ENCODE results near the gene RPL39. TPM values are rescaled to one million over a fixed set of nuclear protein-coding genes. Genes with fewer than 3 reads are reported as not detected.
"Not testable (repeated sequence)": the region's sequence is repeated elsewhere in the genome, so short reads cannot be mapped to it uniquely, and the experiment has no call there.

The RPL39 gene
- total RNA-seq, result 1,000 to 10,000 TPM; 2,066 to 6,085 (median 2,614) TPM

- intact Hi-C loops (cut with DNase I; ENCODE audit: low total_unique reads), result no loop called here
- peak in 1 of 2 donors; percentile 37 for TF ChIP-seq POLR2A (IDR thresholded peaks at IDR 0.05)
- TF ChIP-seq CTCF (IDR thresholded peaks at IDR 0.05), result no peak
Observed at GRCh38 chrX:119791437-119792231, at the start of gene RPL39. Gene RPL39 (minus strand): TSS chrX:119791630. CDS start chrX:119791576, 54 bp downstream.

DNA sequence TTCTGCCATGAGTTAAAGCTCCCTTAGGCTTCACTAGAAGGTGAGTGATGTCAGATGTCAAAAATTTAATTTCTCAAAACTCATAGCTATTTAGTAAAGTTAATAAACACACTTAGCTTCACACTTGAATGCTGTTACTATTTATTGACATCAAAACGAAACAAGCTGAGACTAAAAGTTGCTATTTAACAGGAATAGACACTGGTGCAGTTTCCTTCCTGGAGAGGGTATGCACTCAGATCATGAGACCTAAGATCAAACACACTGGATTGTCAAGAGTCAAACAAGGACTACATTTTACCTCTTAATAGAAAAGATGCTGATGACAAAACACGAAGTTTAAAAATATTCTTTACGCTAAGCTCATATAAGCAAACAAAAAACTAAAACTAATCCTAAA, 42.5 kb upstream of the RPL39 start:
- TF ChIP-seq CTCF (IDR thresholded peaks at IDR 0.05) (no peak), POLR2A (IDR thresholded peaks at IDR 0.05) (no peak)
- WGBS, 2 donors, result 75 to 84% methylated on average over 3 of the region's 3 CpGs
- intact Hi-C loops (cut with DNase I; ENCODE audit: low total_unique reads), result no loop called here
- DNase-seq (ENCODE audit: low spot score in 2 of 2), result no peak
- H3K4me3 ChIP-seq (ENCODE audit: low read depth, poor library complexity, severe bottlenecking), result no peak overlapping the region

More at GRCh38 chrX:119791437-119792231, at the start of gene RPL39:
- 0 to 41% methylated on average over 51 to 58 of the region's 58 CpGs for WGBS, 2 donors
- peak; percentile 83 to 96 for DNase-seq (ENCODE audit: low spot score in 2 of 2)
- H3K4me3 ChIP-seq (ENCODE audit: low read depth, poor library complexity, severe bottlenecking), result peak within 1 kb of the TSS; percentile 48

- intact Hi-C loops (cut with DNase I; ENCODE audit: low total_unique reads), result no loop called here
- TF ChIP-seq CTCF (IDR thresholded peaks at IDR 0.05) (no peak), POLR2A (IDR thresholded peaks at IDR 0.05) (no peak)
- no peak for DNase-seq (ENCODE audit: low spot score in 2 of 2)
- WGBS, 2 donors, result 89 to 93% methylated on average over 5 of the region's 5 CpGs
- no peak overlapping the region for H3K4me3 ChIP-seq (ENCODE audit: low read depth, poor library complexity, severe bottlenecking)
Observed at GRCh38 chrX:119828446-119828845, 37.0 kb upstream of the RPL39 start.

- WGBS, 2 donors, result 63 to 64% methylated on average over 7 of the region's 7 CpGs
Observed at GRCh38 chrX:119826399-119826959, 35.0 kb upstream of the RPL39 start.

DNA sequence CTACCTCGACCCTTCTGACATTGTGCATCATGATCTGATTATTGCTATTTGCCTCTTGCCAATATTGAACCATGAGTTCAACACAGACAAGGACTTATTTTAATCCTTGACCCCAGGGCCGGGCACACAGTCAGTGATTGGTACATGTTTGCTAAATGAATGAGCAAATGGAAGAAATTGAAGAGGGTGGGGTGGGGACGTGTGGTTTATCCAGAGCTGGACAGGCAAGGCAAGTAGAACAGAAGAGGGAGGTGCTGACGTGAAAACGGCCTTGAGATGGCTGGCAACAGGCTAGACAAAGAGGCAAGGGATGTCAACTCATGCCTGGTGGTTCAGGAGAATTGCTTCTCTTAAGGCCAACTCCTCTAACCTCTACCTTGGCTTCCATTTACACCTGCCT, 32.8 kb upstream of the RPL39 start:
- DNase-seq (ENCODE audit: low spot score in 2 of 2); H3K4me3 ChIP-seq (ENCODE audit: low read depth, poor library complexity, severe bottlenecking); intact Hi-C loops (cut with DNase I; ENCODE audit: low total_unique reads): not testable (repeated sequence)
- WGBS, 2 donors, result 72 to 93% methylated on average over 2 to 3 of the region's 5 CpGs

More at GRCh38 chrX:119826399-119826959, 35.0 kb upstream of the RPL39 start:
- no peak for TF ChIP-seq CTCF (IDR thresholded peaks at IDR 0.05)
- no peak for TF ChIP-seq POLR2A (IDR thresholded peaks at IDR 0.05)
- H3K4me3 ChIP-seq (ENCODE audit: low read depth, poor library complexity, severe bottlenecking), result no peak overlapping the region
- intact Hi-C loops (cut with DNase I; ENCODE audit: low total_unique reads), result no loop called here
- peak in 1 of 2 donors; percentile 20 for DNase-seq (ENCODE audit: low spot score in 2 of 2)

GRCh38 chrX:119821703-119822102, 30.3 kb upstream of the RPL39 start:
- WGBS, 2 donors, result 63 to 78% methylated on average over 3 of the region's 3 CpGs
- H3K4me3 ChIP-seq (ENCODE audit: low read depth, poor library complexity, severe bottlenecking); intact Hi-C loops (cut with DNase I; ENCODE audit: low total_unique reads); DNase-seq (ENCODE audit: low spot score in 2 of 2): not testable (repeated sequence)

Measured in lower leg skin (tissue), 4 donors.